GM12878 (cell line): ENCODE data around the gene WRAP73.

ENCODE experiments used
- ATF3 ChIP-seq: IDR thresholded peaks from 2 replicates; pipeline ENCODE4 v1.6.1; 2011; ENCODE audit warnings: low read depth, mild to moderate bottlenecking, low read length, moderate library complexity, borderline replicate concordance; ENCODE audit errors: extremely low read depth
- BHLHE40 ChIP-seq, 2 experiments: fragments of 450-650 bp in 1 of 2; IDR thresholded peaks; 2 replicates each; pipeline ENCODE4 v1.6.1; 2011 to 2017; ENCODE audit warnings: low read depth in 2 of 2, borderline replicate concordance in 1 of 2, improper control_type of control experiment in 1 of 2, low read length in 1 of 2, mild to moderate bottlenecking in 1 of 2
- CTCF ChIP-seq, 3 experiments: IDR thresholded peaks in 2 of 3; conservative IDR thresholded peaks in 1 of 3; 2 replicates each; pipeline ENCODE4 v1.5.1; 2011; ENCODE audit warnings: low read depth in 3 of 3, low read length in 3 of 3, mild to moderate bottlenecking in 3 of 3, control low read depth in 2 of 3, moderate library complexity in 2 of 3, inconsistent platforms in 1 of 3, mixed read lengths in 1 of 3; ENCODE audit not compliant: control insufficient read depth in 2 of 3, insufficient read depth in 1 of 3; ENCODE audit errors: extremely low read depth in 1 of 3
- EP300 ChIP-seq, 2 experiments: fragments of 150-350 bp in 1 of 2; IDR thresholded peaks; 2 replicates each; pipeline ENCODE4 v1.6.1; 2011 to 2012; ENCODE audit warnings: low read depth in 2 of 2, low read length in 2 of 2, borderline replicate concordance in 1 of 2, improper control_type of control experiment in 1 of 2, inconsistent platforms in 1 of 2; ENCODE audit not compliant: control insufficient read depth in 1 of 2
- ETV6 ChIP-seq, 2 experiments: fragments of 450-650 bp in 1 of 2; IDR thresholded peaks in 1 of 2; conservative IDR thresholded peaks in 1 of 2; 2 replicates each; pipeline ENCODE4 v1.6.1; 2014; ENCODE audit warnings: antibody characterized with exemption in 1 of 2, borderline replicate concordance in 1 of 2, low read depth in 1 of 2, mild to moderate bottlenecking in 1 of 2, moderate library complexity in 1 of 2
- EZH2 ChIP-seq: IDR thresholded peaks from 2 replicates; pipeline ENCODE4 v1.6.1; 2012; ENCODE audit warnings: low read depth, mild to moderate bottlenecking, control low read depth, inconsistent platforms, low read length, borderline replicate concordance; ENCODE audit not compliant: control insufficient read depth
- FOXK2 ChIP-seq: fragments of 450-650 bp; IDR thresholded peaks from 2 replicates; pipeline ENCODE4 v1.6.1; 2017; ENCODE audit warnings: mild to moderate bottlenecking, moderate library complexity
- POLR2AphosphoS5 ChIP-seq: IDR thresholded peaks from 2 replicates; pipeline ENCODE4 v1.6.1; 2011; ENCODE audit warnings: mild to moderate bottlenecking, low read length, inconsistent platforms
- REST ChIP-seq: IDR thresholded peaks from 2 replicates; pipeline ENCODE4 v1.6.1; 2012; ENCODE audit warnings: mild to moderate bottlenecking, low read depth, low read length
- TF ChIP-seq, protein P1 (sequence below): IDR thresholded peaks from 2 replicates; pipeline ENCODE4 v1.6.1; 2011; ENCODE audit warnings: low read depth, low read length, improper control_type of control experiment, borderline replicate concordance
- TF ChIP-seq, protein P2 (sequence below): fragments of 450-650 bp; IDR thresholded peaks from 2 replicates; pipeline ENCODE4 v1.6.1; 2017; ENCODE audit warnings: mild to moderate bottlenecking, moderate library complexity

DNA sequence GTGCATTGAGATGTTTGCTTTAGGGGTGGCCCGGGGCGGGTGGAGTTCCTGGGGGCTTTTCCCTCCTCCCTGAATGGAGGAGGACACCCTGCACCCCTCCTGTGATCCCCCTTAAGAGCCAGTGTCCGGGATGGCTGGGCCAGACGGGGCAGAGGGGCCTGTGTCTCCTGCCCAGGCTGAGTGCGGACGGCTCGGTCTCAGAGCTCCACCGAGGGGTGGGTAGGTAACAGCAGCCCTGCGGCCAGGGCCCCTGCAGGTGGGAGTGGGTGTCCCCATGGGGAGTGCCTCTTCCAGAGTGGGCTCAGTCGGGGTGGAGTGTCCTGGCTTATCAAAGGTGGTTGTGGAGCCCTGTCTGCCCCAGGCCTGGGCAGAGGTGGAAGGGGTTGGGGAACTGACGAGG, 25.5 kb upstream of the WRAP73 start:
- TF ChIP-seq ETV6 (conservative IDR thresholded peaks at IDR 0.05 in 1 of 2, IDR thresholded peaks at IDR 0.05 in 1 of 2; ENCODE audit: borderline replicate concordance in 1 of 2, low read depth in 1 of 2) (no peak), CTCF (IDR thresholded peaks at IDR 0.05 in 2 of 3, conservative IDR thresholded peaks at IDR 0.05 in 1 of 3; ENCODE audit: control insufficient read depth in 2 of 3, extremely low read depth in 1 of 3, insufficient read depth in 1 of 3, low read depth in 3 of 3, low read length in 3 of 3) (no peak), EP300 (IDR thresholded peaks at IDR 0.05; ENCODE audit: borderline replicate concordance in 1 of 2, control insufficient read depth in 1 of 2, low read depth in 2 of 2, low read length in 2 of 2) (no peak), BHLHE40 (IDR thresholded peaks at IDR 0.05; ENCODE audit: borderline replicate concordance in 1 of 2, low read depth in 2 of 2, low read length in 1 of 2) (no peak), ATF3 (no peak), POLR2AphosphoS5 (no peak), EZH2 (no peak), FOXK2 (no peak), REST (no peak)
- TF ChIP-seq, protein P1, sequence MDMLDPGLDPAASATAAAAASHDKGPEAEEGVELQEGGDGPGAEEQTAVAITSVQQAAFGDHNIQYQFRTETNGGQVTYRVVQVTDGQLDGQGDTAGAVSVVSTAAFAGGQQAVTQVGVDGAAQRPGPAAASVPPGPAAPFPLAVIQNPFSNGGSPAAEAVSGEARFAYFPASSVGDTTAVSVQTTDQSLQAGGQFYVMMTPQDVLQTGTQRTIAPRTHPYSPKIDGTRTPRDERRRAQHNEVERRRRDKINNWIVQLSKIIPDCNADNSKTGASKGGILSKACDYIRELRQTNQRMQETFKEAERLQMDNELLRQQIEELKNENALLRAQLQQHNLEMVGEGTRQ = no peak
- TF ChIP-seq, protein P2, sequence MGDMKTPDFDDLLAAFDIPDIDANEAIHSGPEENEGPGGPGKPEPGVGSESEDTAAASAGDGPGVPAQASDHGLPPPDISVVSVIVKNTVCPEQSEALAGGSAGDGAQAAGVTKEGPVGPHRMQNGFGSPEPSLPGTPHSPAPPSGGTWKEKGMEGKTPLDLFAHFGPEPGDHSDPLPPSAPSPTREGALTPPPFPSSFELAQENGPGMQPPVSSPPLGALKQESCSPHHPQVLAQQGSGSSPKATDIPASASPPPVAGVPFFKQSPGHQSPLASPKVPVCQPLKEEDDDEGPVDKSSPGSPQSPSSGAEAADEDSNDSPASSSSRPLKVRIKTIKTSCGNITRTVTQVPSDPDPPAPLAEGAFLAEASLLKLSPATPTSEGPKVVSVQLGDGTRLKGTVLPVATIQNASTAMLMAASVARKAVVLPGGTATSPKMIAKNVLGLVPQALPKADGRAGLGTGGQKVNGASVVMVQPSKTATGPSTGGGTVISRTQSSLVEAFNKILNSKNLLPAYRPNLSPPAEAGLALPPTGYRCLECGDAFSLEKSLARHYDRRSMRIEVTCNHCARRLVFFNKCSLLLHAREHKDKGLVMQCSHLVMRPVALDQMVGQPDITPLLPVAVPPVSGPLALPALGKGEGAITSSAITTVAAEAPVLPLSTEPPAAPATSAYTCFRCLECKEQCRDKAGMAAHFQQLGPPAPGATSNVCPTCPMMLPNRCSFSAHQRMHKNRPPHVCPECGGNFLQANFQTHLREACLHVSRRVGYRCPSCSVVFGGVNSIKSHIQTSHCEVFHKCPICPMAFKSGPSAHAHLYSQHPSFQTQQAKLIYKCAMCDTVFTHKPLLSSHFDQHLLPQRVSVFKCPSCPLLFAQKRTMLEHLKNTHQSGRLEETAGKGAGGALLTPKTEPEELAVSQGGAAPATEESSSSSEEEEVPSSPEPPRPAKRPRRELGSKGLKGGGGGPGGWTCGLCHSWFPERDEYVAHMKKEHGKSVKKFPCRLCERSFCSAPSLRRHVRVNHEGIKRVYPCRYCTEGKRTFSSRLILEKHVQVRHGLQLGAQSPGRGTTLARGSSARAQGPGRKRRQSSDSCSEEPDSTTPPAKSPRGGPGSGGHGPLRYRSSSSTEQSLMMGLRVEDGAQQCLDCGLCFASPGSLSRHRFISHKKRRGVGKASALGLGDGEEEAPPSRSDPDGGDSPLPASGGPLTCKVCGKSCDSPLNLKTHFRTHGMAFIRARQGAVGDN = no peak
